Tibial nerve (tissue), 3 donors: ENCODE data around the gene DCXR.

Experiments used
- POLR2A ChIP-seq, 2 donors: fragments of 450-650 bp; IDR thresholded peaks; one replicate each; pipeline ENCODE4 v1.6.1; 2017; ENCODE audit warnings: antibody characterized with exemption in 2 of 2, mild to moderate bottlenecking in 2 of 2, moderate library complexity in 2 of 2
- TF ChIP-seq, protein P1 (sequence below), 5 experiments: fragments of 200-600 bp in 3 of 5; fragments of 450-650 bp in 2 of 5; sonication (generic) in 3 of 5; IDR thresholded peaks; one replicate each; pipeline ENCODE4 v1.5.1; 2016 to 2019; ENCODE audit warnings: antibody characterized with exemption in 5 of 5, mild to moderate bottlenecking in 3 of 5, moderate library complexity in 2 of 5

DNA sequence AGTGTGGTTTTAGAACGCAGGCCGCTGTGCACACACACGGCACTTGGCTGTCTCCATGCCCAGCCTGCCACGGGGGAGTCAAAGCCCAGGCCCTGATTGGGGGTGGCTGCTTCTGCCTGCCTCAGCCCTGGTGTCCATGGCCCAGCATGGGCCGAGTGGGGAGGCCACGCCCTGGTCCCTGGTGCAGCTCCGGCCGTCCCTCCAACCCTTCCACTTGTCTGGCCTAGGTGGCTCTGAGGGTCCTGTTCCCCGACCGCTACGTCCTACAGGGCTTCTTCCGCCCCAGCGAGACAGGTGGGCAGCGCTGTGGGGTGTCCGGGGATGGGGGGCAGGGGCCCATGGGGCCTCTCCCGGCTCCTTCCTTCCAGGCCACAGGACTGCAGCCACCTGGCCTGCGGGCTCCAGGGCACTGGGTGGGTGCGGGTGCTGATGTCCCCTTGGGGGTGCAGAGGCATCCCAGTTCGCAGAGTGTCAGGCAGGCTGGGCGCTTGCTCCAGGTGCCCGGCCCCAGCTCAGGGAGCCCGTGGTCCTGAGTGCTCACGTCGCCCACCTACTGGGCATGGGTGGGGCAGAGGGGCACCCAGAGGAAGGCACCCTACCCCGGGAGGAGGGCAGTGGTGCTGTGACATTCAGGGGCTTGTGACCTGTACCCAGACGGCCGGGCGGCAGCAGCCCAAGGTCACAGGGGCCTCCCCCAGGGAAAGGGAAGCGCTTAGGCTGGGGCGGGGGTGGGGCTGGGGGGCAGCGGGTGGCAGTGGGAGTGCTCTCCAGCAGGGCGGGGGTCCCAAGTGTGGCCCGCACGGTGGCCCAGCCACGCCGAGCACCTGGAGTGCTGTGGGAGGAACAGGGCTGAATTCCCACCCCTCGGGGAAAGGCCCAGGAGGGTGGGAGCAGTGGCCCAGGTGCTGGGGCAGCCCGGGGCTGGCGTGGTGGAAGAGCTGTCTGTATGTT is 26.6 kb downstream of the DCXR start:
- TF ChIP-seq, protein P1, sequence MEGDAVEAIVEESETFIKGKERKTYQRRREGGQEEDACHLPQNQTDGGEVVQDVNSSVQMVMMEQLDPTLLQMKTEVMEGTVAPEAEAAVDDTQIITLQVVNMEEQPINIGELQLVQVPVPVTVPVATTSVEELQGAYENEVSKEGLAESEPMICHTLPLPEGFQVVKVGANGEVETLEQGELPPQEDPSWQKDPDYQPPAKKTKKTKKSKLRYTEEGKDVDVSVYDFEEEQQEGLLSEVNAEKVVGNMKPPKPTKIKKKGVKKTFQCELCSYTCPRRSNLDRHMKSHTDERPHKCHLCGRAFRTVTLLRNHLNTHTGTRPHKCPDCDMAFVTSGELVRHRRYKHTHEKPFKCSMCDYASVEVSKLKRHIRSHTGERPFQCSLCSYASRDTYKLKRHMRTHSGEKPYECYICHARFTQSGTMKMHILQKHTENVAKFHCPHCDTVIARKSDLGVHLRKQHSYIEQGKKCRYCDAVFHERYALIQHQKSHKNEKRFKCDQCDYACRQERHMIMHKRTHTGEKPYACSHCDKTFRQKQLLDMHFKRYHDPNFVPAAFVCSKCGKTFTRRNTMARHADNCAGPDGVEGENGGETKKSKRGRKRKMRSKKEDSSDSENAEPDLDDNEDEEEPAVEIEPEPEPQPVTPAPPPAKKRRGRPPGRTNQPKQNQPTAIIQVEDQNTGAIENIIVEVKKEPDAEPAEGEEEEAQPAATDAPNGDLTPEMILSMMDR (IDR thresholded peaks at IDR 0.05), result no peak
- no peak for TF ChIP-seq POLR2A (IDR thresholded peaks at IDR 0.05)
